ENCODE data around the gene TTC3. TPM values are rescaled to one million over a fixed set of nuclear protein-coding genes. Genes with fewer than 3 reads are reported as not detected.

TTC3 gene
- total and polyA plus RNA-seq, 9 of the 15 experiments (the other 6 are each of a cell fraction or from before 2014, with no cell fraction given), result 17.5 to 92.0 (median 59.5) TPM

- TF ChIP-seq, protein P1, sequence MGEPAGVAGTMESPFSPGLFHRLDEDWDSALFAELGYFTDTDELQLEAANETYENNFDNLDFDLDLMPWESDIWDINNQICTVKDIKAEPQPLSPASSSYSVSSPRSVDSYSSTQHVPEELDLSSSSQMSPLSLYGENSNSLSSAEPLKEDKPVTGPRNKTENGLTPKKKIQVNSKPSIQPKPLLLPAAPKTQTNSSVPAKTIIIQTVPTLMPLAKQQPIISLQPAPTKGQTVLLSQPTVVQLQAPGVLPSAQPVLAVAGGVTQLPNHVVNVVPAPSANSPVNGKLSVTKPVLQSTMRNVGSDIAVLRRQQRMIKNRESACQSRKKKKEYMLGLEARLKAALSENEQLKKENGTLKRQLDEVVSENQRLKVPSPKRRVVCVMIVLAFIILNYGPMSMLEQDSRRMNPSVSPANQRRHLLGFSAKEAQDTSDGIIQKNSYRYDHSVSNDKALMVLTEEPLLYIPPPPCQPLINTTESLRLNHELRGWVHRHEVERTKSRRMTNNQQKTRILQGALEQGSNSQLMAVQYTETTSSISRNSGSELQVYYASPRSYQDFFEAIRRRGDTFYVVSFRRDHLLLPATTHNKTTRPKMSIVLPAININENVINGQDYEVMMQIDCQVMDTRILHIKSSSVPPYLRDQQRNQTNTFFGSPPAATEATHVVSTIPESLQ (CRISPR knock-in tag; IDR thresholded peaks at IDR 0.05), result no peak
- TF ChIP-seq BRF1 (IDR thresholded peaks at IDR 0.05; ENCODE audit: borderline replicate concordance, extremely low read depth, insufficient read length) (no peak), CBX8 (IDR thresholded peaks at IDR 0.05; ENCODE audit: borderline replicate concordance, extremely low read depth, low read depth, low read length, poor library complexity, severe bottlenecking) (no peak), NFE2 (IDR thresholded peaks at IDR 0.05; ENCODE audit: low read depth) (no peak), POLR2A (conservative IDR thresholded peaks at IDR 0.05) (peak; percentile 88), HNRNPK (IDR thresholded peaks at IDR 0.05; ENCODE audit: low read depth, low read length, poor library complexity, severe bottlenecking) (no peak), ZBTB49 (CRISPR knock-in tag; IDR thresholded peaks at IDR 0.05; ENCODE audit: borderline replicate concordance) (no peak), ZNF780A (CRISPR knock-in tag; IDR thresholded peaks at IDR 0.05) (no peak), RB1 (IDR thresholded peaks at IDR 0.05; ENCODE audit: low read depth) (peak; percentile 81; the same call in 1 of the 2 replicates), MTA3 (IDR thresholded peaks at IDR 0.05; ENCODE audit: borderline replicate concordance) (no peak), HDAC6 (IDR thresholded peaks at IDR 0.05; ENCODE audit: low read depth, low read length) (no peak), SRSF3 (IDR thresholded peaks at IDR 0.05; ENCODE audit: insufficient read depth, low read length) (no peak), CHD1 (IDR thresholded peaks at IDR 0.05; ENCODE audit: low read length) (no peak), ZNF224 (CRISPR knock-in tag; IDR thresholded peaks at IDR 0.05) (no peak), MECOM (CRISPR knock-in tag; IDR thresholded peaks at IDR 0.05) (no peak)
- TF ChIP-seq, protein P2, sequence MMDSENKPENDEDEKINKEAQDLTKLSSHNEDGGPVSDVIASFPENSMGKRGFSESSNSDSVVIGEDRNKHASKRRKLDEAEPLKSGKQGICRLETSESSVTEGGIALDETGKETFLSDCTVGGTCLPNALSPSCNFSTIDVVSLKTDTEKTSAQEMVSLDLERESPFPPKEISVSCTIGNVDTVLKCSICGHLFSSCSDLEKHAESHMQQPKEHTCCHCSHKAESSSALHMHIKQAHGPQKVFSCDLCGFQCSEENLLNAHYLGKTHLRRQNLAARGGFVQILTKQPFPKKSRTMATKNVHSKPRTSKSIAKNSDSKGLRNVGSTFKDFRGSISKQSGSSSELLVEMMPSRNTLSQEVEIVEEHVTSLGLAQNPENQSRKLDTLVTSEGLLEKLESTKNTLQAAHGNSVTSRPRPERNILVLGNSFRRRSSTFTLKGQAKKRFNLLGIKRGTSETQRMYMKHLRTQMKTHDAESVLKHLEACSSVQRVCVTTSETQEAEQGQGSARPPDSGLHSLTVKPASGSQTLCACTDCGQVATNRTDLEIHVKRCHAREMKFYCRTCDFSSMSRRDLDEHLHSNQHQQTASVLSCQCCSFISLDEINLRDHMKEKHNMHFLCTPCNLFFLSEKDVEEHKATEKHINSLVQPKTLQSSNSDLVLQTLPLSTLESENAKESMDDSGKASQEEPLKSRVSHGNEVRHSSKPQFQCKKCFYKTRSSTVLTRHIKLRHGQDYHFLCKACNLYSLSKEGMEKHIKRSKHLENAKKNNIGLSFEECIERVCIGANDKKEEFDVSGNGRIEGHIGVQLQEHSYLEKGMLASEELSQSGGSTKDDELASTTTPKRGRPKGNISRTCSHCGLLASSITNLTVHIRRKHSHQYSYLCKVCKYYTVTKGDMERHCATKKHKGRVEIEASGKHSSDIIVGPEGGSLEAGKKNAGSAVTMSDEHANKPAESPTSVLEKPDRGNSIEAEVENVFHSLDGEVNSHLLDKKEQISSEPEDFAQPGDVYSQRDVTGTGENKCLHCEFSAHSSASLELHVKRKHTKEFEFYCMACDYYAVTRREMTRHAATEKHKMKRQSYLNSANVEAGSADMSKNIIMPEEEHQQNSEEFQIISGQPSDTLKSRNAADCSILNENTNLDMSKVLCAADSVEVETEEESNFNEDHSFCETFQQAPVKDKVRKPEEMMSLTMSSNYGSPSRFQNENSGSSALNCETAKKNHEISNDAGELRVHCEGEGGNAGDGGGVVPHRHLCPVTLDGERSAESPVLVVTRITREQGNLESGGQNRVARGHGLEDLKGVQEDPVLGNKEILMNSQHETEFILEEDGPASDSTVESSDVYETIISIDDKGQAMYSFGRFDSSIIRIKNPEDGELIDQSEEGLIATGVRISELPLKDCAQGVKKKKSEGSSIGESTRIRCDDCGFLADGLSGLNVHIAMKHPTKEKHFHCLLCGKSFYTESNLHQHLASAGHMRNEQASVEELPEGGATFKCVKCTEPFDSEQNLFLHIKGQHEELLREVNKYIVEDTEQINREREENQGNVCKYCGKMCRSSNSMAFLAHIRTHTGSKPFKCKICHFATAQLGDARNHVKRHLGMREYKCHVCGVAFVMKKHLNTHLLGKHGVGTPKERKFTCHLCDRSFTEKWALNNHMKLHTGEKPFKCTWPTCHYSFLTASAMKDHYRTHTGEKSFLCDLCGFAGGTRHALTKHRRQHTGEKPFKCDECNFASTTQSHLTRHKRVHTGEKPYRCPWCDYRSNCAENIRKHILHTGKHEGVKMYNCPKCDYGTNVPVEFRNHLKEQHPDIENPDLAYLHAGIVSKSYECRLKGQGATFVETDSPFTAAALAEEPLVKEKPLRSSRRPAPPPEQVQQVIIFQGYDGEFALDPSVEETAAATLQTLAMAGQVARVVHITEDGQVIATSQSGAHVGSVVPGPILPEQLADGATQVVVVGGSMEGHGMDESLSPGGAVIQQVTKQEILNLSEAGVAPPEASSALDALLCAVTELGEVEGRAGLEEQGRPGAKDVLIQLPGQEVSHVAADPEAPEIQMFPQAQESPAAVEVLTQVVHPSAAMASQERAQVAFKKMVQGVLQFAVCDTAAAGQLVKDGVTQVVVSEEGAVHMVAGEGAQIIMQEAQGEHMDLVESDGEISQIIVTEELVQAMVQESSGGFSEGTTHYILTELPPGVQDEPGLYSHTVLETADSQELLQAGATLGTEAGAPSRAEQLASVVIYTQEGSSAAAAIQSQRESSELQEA (IDR thresholded peaks at IDR 0.05; ENCODE audit: low read depth), result no peak
Measured at GRCh38 chr21:37072988-37073416, at the start of gene TTC3, which contains the start of gene PIGP (continued).
